IMR-90 (cell line): Measurements from ENCODE around the gene NFKBIA. TPM values are rescaled to one million over a fixed set of nuclear protein-coding genes. Genes with fewer than 3 reads are reported as not detected.

Source experiments
- ATAC-seq: fragments of 200-7000 bp; cut with Tn5 transposase; 2 replicates; pipeline ENCODE4 v1.9.1; 2020; ENCODE audit warnings: low read depth, mild to moderate bottlenecking, moderate library complexity
- BruUV-seq: library from RNA; stranded (reverse); fragments of 400-500 nt; replicated peaks from 2 replicates; lab custom pipeline; 2021; lab: Mats Ljungman, UMichigan
- CTCF ChIA-PET: fragments of 300-600 bp; formaldehyde crosslinking; extraction: SDS; loops from one replicate; lab custom pipeline; 2021; ENCODE audit warnings: antibody characterized with exemption; lab: Yijun Ruan, JAX
- POLR2A ChIA-PET: fragments of 300-600 bp; sonication (Branson Sonifier 250); formaldehyde crosslinking; loops from one replicate; lab custom pipeline; 2022; ENCODE audit warnings: antibody characterized with exemption; ENCODE audit not compliant: unreplicated experiment; lab: Charles Lee
- DNase-seq: peaks from one replicate; pipeline ENCODE4 v3.0.0; 2013
- H2AFZ ChIP-seq: replicated peaks from 2 replicates; pipeline ENCODE3; 2013; ENCODE audit warnings: low read length, mild to moderate bottlenecking; ENCODE audit not compliant: poor library complexity
- H2AK5ac ChIP-seq: 2 replicates; pipeline ENCODE4 v1.6.1; 2013; ENCODE audit warnings: low read depth, low read length, inconsistent platforms
- H2AK9ac ChIP-seq: replicated peaks from 2 replicates; pipeline ENCODE3; 2013; ENCODE audit warnings: mild to moderate bottlenecking, low read depth, low read length, moderate library complexity; ENCODE audit not compliant: poor library complexity
- H2BK120ac ChIP-seq: 2 replicates; pipeline ENCODE4 v1.6.1; 2013; ENCODE audit warnings: low read depth, low read length, inconsistent platforms
- H2BK15ac ChIP-seq: 3 replicates; pipeline ENCODE4 v1.6.1; 2013; ENCODE audit warnings: low read depth, low read length, inconsistent platforms
- H2BK20ac ChIP-seq: 2 replicates; pipeline ENCODE4 v1.6.1; 2013; ENCODE audit warnings: low read depth, mild to moderate bottlenecking, inconsistent platforms, low read length, moderate library complexity
- H2BK5ac ChIP-seq: 2 replicates; pipeline ENCODE4 v1.6.1; 2013; ENCODE audit warnings: mild to moderate bottlenecking, low read depth, low read length, inconsistent platforms; ENCODE audit not compliant: poor library complexity, severe bottlenecking
- H3K14ac ChIP-seq: replicated peaks from 2 replicates; pipeline ENCODE4 v1.6.1; 2013; ENCODE audit warnings: low read depth, low read length, inconsistent platforms
- H3K18ac ChIP-seq: 2 replicates; pipeline ENCODE4 v1.6.1; 2013; ENCODE audit warnings: low read depth, low read length, control low read depth
- H3K23ac ChIP-seq: 2 replicates; pipeline ENCODE4 v1.6.1; 2013; ENCODE audit warnings: low read depth, low read length, inconsistent platforms
- H3K27ac ChIP-seq: 2 replicates; pipeline ENCODE4 v1.5.1; 2013; ENCODE audit warnings: mild to moderate bottlenecking, control low read depth, low read length; ENCODE audit not compliant: insufficient read depth
- H3K27me3 ChIP-seq: 2 replicates; pipeline ENCODE4 v1.6.1; 2013; ENCODE audit warnings: low read length; ENCODE audit not compliant: control insufficient read depth, insufficient read depth
- H3K36me3 ChIP-seq: 2 replicates; pipeline ENCODE4 v1.6.1; 2013; ENCODE audit warnings: low read length, mixed read lengths; ENCODE audit not compliant: control insufficient read depth, insufficient read depth
- H3K4ac ChIP-seq: 2 replicates; pipeline ENCODE4 v1.6.1; 2013; ENCODE audit warnings: low read depth, low read length, inconsistent platforms
- H3K4me1 ChIP-seq: 2 replicates; pipeline ENCODE4 v1.6.1; 2013; ENCODE audit warnings: low read length, mixed read lengths; ENCODE audit not compliant: control insufficient read depth, insufficient read depth
- H3K4me2 ChIP-seq: 2 replicates; pipeline ENCODE4 v1.6.1; 2013; ENCODE audit warnings: low read depth, mild to moderate bottlenecking, control low read depth, low read length, moderate library complexity
- H3K4me3 ChIP-seq: 2 replicates; pipeline ENCODE4 v1.5.1; 2013; ENCODE audit warnings: low read depth, mild to moderate bottlenecking, control low read depth, low read length, moderate library complexity; ENCODE audit not compliant: insufficient read depth
- H3K56ac ChIP-seq: 2 replicates; pipeline ENCODE4 v1.6.1; 2013; ENCODE audit warnings: low read length, inconsistent platforms; ENCODE audit not compliant: insufficient read depth; ENCODE audit errors: extremely low read depth
- H3K79me1 ChIP-seq, 2 experiments: 2 replicates each; pipeline ENCODE4 v1.6.1; 2013; ENCODE audit warnings: low read length in 2 of 2, inconsistent platforms in 1 of 2, low read depth in 1 of 2
- H3K9ac ChIP-seq: 2 replicates; pipeline ENCODE4 v1.6.1; 2013; ENCODE audit warnings: low read depth, low read length, control low read depth
- H3K9me1 ChIP-seq: 2 replicates; pipeline ENCODE4 v1.6.1; 2013; ENCODE audit warnings: low read length, inconsistent platforms; ENCODE audit not compliant: insufficient read depth
- H3K9me3 ChIP-seq: 2 replicates; pipeline ENCODE4 v1.6.1; 2013; ENCODE audit warnings: low read length; ENCODE audit not compliant: control insufficient read depth, insufficient read depth
- H4K20me1 ChIP-seq: 2 replicates; pipeline ENCODE4 v1.6.1; 2013; ENCODE audit warnings: low read length, inconsistent platforms; ENCODE audit not compliant: insufficient read depth
- H4K5ac ChIP-seq: 2 replicates; pipeline ENCODE4 v1.6.1; 2013; ENCODE audit warnings: mild to moderate bottlenecking, low read depth, low read length, control low read depth
- H4K8ac ChIP-seq, 2 experiments: 2 replicates each; pipeline ENCODE4 v1.6.1; 2013; ENCODE audit warnings: low read depth in 2 of 2, low read length in 2 of 2, control low read depth in 1 of 2, inconsistent platforms in 1 of 2
- H4K91ac ChIP-seq: 2 replicates; pipeline ENCODE4 v1.6.1; 2013; ENCODE audit warnings: low read depth, low read length, inconsistent platforms; ENCODE audit not compliant: insufficient read depth
- BHLHE40 ChIP-seq: fragments of 150-350 bp; IDR thresholded peaks from 2 replicates; pipeline ENCODE4 v1.6.1; 2016; ENCODE audit warnings: mild to moderate bottlenecking, low read depth, low read length
- CHD1 ChIP-seq: IDR thresholded peaks from 2 replicates; pipeline ENCODE4 v1.6.1; 2012; ENCODE audit warnings: low read depth, low read length, improper control_type of control experiment
- MAFK ChIP-seq: IDR thresholded peaks from 2 replicates; pipeline ENCODE4 v1.6.1; 2012; ENCODE audit warnings: low read depth, low read length, improper control_type of control experiment
- MAZ ChIP-seq: IDR thresholded peaks from 2 replicates; pipeline ENCODE4 v1.6.1; 2012; ENCODE audit warnings: low read depth, mild to moderate bottlenecking, low read length, improper control_type of control experiment, moderate library complexity, borderline replicate concordance
- MXI1 ChIP-seq: IDR thresholded peaks from 2 replicates; pipeline ENCODE4 v1.6.1; 2012; ENCODE audit warnings: low read depth, mild to moderate bottlenecking, low read length, moderate library complexity, borderline replicate concordance
- NFE2L2 ChIP-seq: fragments of 150-350 bp; IDR thresholded peaks from 2 replicates; pipeline ENCODE4 v1.6.1; 2016; ENCODE audit warnings: low read depth, mild to moderate bottlenecking, low read length
- POLR2A ChIP-seq: IDR thresholded peaks from 2 replicates; pipeline ENCODE4 v1.6.1; 2012; ENCODE audit warnings: mild to moderate bottlenecking, low read depth, low read length
- RAD21 ChIP-seq: IDR thresholded peaks from 2 replicates; pipeline ENCODE4 v1.6.1; 2012; ENCODE audit warnings: low read length, improper control_type of control experiment
- RCOR1 ChIP-seq: IDR thresholded peaks from 2 replicates; pipeline ENCODE4 v1.6.1; 2012; ENCODE audit warnings: mild to moderate bottlenecking, low read length, improper control_type of control experiment; ENCODE audit not compliant: insufficient replicate concordance
- SMC3 ChIP-seq: fragments of 150-350 bp; IDR thresholded peaks from 2 replicates; pipeline ENCODE4 v1.6.1; 2016; ENCODE audit warnings: low read depth, mild to moderate bottlenecking, antibody characterized with exemption, low read length, moderate library complexity
- WGBS, 2 experiments: methylation state at CpG; one replicate each; pipeline versions ENCODE4 v1.1.5 to v1.1.7; 2013; ENCODE audit warnings: missing lambda C conversion rate in 2 of 2; ENCODE audit not compliant: insufficient read length in 1 of 2; ENCODE audit errors: extremely low coverage in 2 of 2; 5-methylcytosine and 5-hydroxymethylcytosine counted together
- dilution Hi-C: fragments of 300-500 bp; cut with HindIII; formaldehyde crosslinking; loops from one replicate; pipeline ENCODE4 v1.14.3; 2018; ENCODE audit warnings: low sequenced_read_pairs; ENCODE audit not compliant: unreplicated experiment
- in situ Hi-C: fragments of 300-500 bp; cut with MboI; formaldehyde crosslinking; loops from 3 replicates; pipeline ENCODE4 v1.14.3; 2019; ENCODE audit warnings: low sequenced_read_pairs, inconsistent platforms, mixed read lengths
- intact Hi-C: fragments of 100-400 bp; cut with micrococcal nuclease; formaldehyde crosslinking; loops from 2 replicates; pipeline ENCODE4 v1.10.0; 2022
- polyA plus RNA-seq, 3 experiments: library from polyadenylated mRNA; depleted of rRNA; stranded (reverse); fragments of >200 nt; gene quantifications; 2 replicates each; pipeline ENCODE4 v1.2.3, GENCODE V29; 2012; ENCODE audit warnings: low replicate concordance in 1 of 3
- total RNA-seq: library from RNA; depleted of rRNA; stranded (reverse); fragments of >200 nt; gene quantifications from 2 replicates; pipeline ENCODE4 v1.2.3, GENCODE V29; 2012
- TF ChIP-seq, protein P1 (sequence below): fragments of 150-350 bp; IDR thresholded peaks from 2 replicates; pipeline ENCODE4 v1.6.1; 2017; ENCODE audit warnings: mild to moderate bottlenecking, antibody characterized with exemption, low read length, low read depth
- TF ChIP-seq, protein P2 (sequence below): conservative IDR thresholded peaks from 2 replicates; pipeline ENCODE4 v1.5.1; 2012; ENCODE audit warnings: mild to moderate bottlenecking, low read depth, low read length, improper control_type of control experiment

NFKBIA gene
- total and polyA plus RNA-seq, 2 of the 4 experiments (the other 2 are of a cell fraction): 71.1 to 97.1 TPM

DNA sequence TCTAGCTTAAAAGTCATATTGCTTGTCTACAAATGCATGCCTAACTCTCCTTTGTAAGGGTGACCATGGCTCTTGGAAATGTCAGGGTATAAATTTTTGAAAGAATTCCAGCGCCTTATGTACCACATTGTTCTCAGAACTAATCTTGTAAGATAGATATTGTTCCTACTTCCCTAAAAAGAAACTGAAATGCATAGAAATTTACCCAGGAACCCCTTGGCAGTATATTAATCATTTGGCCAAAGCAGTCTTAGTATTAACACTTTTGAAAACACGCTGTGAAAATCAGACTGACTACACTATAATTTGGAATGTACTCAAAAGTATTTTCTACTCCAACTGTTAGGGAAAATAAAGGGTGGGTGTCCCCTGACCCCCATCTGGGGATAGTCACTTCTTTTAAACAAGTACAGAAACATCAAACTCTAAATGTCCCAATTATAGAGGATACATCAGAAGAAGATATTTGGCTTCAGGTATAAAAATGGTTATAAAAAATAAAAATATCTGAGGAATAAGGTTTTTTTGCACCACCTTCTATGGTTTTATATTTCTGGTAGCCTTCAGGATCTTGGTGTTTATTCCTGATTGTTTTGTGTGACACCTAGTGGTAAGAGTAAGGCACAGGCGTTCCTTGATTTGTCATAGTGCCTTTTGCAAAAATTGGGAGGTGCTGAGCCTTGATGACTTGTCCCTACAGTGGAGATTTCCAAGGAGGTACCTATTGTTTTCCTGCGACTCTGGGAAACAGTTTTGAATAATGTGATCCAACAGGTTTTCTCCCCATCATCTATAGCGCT, 2.2 kb upstream of the NFKBIA start (continued):
- TF ChIP-seq, protein P1, sequence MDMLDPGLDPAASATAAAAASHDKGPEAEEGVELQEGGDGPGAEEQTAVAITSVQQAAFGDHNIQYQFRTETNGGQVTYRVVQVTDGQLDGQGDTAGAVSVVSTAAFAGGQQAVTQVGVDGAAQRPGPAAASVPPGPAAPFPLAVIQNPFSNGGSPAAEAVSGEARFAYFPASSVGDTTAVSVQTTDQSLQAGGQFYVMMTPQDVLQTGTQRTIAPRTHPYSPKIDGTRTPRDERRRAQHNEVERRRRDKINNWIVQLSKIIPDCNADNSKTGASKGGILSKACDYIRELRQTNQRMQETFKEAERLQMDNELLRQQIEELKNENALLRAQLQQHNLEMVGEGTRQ: no peak
- no peak for TF ChIP-seq BHLHE40

DNA sequence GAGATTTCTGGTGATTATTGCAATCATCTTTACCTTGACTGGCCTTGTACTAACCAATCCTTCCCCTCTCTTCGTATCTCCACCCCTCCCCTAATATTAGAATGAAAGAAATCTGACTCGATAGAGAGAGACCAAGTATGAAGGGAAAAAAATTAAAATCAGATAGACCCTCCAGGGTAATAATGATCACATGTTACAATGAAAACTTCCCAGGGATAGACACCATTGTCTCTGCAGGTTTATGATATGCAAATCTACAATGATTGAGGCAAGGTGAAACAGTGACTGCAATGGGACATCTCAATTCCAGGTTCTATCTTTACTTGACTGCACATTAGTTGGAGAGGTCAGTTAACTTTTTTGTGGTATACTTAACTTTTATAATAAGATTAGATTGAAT, 1.5 kb upstream of the NFKBIA start:
- Histone ChIP-seq H4K20me1 (peaks cover 26% of the 10 kb centered on the region), H3K4me2 (no peak overlapping the region), H3K18ac (no peak overlapping the region), H4K5ac (no peak overlapping the region), H3K23ac (no peak overlapping the region), H2AFZ (no peak overlapping the region), H2AK9ac (no peak overlapping the region), H2AK5ac (no peak overlapping the region), H3K9me3 (no peaks in the 10 kb centered on the region), H2BK5ac (no peak overlapping the region), H3K4ac (no peak overlapping the region), H3K36me3 (peaks cover 23% of the 10 kb centered on the region), H3K4me1 (peaks cover 14% of the 10 kb centered on the region), H3K9ac (no peak overlapping the region), H2BK15ac (no peak overlapping the region), H3K14ac (0 out of 2 replicates have a peak overlapping the region, but pooled peaks have one; percentile 90), H4K91ac (no peak overlapping the region; the same call in 1 of the 2 replicates), H4K8ac (no peak overlapping the region), H3K27ac (no peak overlapping the region), H3K79me1 (peaks cover 35 to 45% of the 10 kb centered on the region in 2 experiments), H3K4me3 (no peak overlapping the region), H2BK120ac (0 out of 2 replicates have a peak overlapping the region, but pooled peaks have one; percentile 39), H3K27me3 (no peaks in the 10 kb centered on the region), H3K56ac (no peak overlapping the region), H2BK20ac (no peak overlapping the region), H3K9me1 (peaks cover 12% of the 10 kb centered on the region)
- WGBS, 2 experiments: no CpG with 5 or more reads among the region's 2 CpGs
- no TSS peak for BruUV-seq
- ChIA-PET CTCF (interaction anchor here (1.0 kb wide), 1 partner anchor 143 kb away, joined by 3 read pairs; no protein-coding TSS in a partner anchor), POLR2A (no interaction called here)
- dilution Hi-C loops: no loop called here
- ATAC-seq (no peak), DNase-seq (no peak)
- in situ Hi-C loops: loop anchor here (5.0 to 25.0 kb wide), 3 partner anchors 111 to 744 kb away; partner anchors contain the start of gene PSMA6
- intact Hi-C loops: no loop called here
- TF ChIP-seq SMC3: no peak
- TF ChIP-seq, protein P2, sequence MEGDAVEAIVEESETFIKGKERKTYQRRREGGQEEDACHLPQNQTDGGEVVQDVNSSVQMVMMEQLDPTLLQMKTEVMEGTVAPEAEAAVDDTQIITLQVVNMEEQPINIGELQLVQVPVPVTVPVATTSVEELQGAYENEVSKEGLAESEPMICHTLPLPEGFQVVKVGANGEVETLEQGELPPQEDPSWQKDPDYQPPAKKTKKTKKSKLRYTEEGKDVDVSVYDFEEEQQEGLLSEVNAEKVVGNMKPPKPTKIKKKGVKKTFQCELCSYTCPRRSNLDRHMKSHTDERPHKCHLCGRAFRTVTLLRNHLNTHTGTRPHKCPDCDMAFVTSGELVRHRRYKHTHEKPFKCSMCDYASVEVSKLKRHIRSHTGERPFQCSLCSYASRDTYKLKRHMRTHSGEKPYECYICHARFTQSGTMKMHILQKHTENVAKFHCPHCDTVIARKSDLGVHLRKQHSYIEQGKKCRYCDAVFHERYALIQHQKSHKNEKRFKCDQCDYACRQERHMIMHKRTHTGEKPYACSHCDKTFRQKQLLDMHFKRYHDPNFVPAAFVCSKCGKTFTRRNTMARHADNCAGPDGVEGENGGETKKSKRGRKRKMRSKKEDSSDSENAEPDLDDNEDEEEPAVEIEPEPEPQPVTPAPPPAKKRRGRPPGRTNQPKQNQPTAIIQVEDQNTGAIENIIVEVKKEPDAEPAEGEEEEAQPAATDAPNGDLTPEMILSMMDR: no peak
- TF ChIP-seq NFE2L2: no peak
- no peak for TF ChIP-seq RCOR1
- TF ChIP-seq MXI1: no peak
- TF ChIP-seq MAFK: no peak
- TF ChIP-seq MAZ: no peak
- no peak for TF ChIP-seq POLR2A
- no peak for TF ChIP-seq RAD21
- TF ChIP-seq, protein P1: no peak
- no peak for TF ChIP-seq CHD1
